Activated T-helper 2 cell treated with anti-CD3 and anti-CD28 coated beads, Interferon-gamma antibody, Interleukin-2, Interleukin-4, amounts not matched to agents 10 μg/mL and 5 μg/mL and 100 μg/mL, durations not matched to agents 14 hours and 24 hours and 36 hours (primary cell): ENCODE results near the gene CMSS1. TPM values are rescaled to one million over a fixed set of nuclear protein-coding genes. Genes with fewer than 3 reads are reported as not detected.

Experiments used
- DNase-seq: peaks from one replicate; pipeline ENCODE4 v3.0.0; 2021; ENCODE audit warnings: low spot score
- H3K27ac Mint-ChIP-seq: one replicate; pipeline ENCODE4 v1.8.0; 2021; ENCODE audit warnings: mixed read lengths
- H3K27me3 Mint-ChIP-seq: one replicate; pipeline ENCODE4 v1.8.0; 2021; ENCODE audit warnings: low read depth, mixed read lengths
- H3K36me3 Mint-ChIP-seq: one replicate; pipeline ENCODE4 v1.8.0; 2021; ENCODE audit warnings: low read depth, mixed read lengths
- H3K4me1 Mint-ChIP-seq: one replicate; pipeline ENCODE4 v1.8.0; 2021; ENCODE audit warnings: low read depth, mixed read lengths
- H3K4me3 Mint-ChIP-seq: one replicate; pipeline ENCODE4 v1.8.0; 2021; ENCODE audit warnings: low read depth, mild to moderate bottlenecking, moderate library complexity, mixed read lengths
- H3K9me3 Mint-ChIP-seq: one replicate; pipeline ENCODE4 v1.8.0; 2021; ENCODE audit warnings: mixed read lengths
- intact Hi-C: fragments of 100-400 bp; cut with micrococcal nuclease; formaldehyde crosslinking; loops from one replicate; pipeline ENCODE4 v1.15.1; 2023
- total RNA-seq: library from RNA; stranded (reverse); gene quantifications from 2 replicates; pipeline ENCODE4 v1.2.3, GENCODE V29; 2022

CMSS1 gene
- total RNA-seq, 1 donor from 2014 or later: 138 TPM

DNA sequence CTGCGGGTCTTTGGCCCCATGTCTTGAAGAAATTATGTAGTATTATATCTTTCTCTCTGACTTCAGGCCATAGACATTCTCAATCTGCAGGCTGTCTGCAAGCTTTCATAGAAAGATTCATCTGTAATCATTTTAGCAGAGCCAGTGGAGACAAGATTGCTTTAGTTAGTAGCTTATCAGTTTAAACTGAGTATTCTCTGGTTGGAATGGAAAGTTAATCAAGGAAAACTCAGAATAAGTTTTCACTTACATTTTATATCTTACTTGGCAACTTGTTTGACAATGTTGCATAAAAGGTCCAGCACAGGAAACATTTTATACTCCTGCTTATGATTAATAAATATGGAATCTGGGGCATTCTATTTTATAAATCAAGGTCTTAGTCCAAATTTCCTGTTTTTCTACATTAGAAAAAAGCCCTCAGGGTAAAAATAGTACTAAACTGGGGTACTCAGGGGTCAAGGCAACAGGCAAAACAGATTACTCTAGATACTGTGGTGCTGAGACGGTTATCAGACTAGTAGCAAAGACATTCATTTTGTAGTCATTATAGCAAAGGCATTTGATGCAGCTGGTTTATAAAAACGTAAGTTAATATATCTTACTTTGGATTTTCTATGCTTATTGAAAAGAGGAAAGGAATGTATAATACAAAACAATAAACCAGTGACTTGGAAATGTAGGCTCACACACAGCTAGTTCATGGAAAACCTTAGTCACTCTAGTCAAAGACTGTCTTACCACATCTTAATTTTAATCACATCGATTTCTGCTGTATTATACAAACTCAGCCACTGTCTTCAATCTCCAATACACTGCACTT, 341.9 kb downstream of the CMSS1 start:
- Mint-ChIP-seq H3K4me1 (peaks cover 4% of the 10 kb centered on the region), H3K27ac (no peak overlapping the region), H3K36me3 (peaks cover 43% of the 10 kb centered on the region), H3K27me3 (no peaks in the 10 kb centered on the region), H3K4me3 (no peak overlapping the region), H3K9me3 (peaks cover 24% of the 10 kb centered on the region)
- DNase-seq: no peak
- intact Hi-C loops: no loop called here

DNA sequence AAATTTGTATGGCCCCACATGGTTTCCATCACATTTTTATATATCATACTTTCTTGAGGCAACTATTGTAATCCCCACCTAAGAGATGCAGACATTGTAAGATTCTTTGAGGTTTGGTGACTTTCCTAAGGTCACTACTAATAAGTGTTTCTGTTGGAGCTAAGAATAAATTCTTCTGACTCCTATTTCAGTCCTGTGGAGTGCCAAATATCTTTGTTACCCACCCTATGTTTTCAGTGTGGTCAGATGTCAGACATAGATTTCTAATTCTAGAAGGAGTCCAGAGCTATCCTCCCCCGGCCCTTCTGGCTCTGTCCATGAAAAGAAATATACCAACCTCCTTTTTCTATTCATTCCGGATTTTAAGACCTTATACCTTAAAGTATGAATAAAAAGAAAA, 342.9 kb downstream of the CMSS1 start:
- no peak for DNase-seq
- H3K27ac Mint-ChIP-seq: no peak overlapping the region
- H3K4me1 Mint-ChIP-seq: peaks cover 4% of the 10 kb centered on the region
- peaks cover 38% of the 10 kb centered on the region for H3K36me3 Mint-ChIP-seq
- H3K9me3 Mint-ChIP-seq: peaks cover 16% of the 10 kb centered on the region
- intact Hi-C loops: no loop called here
- no peak overlapping the region for H3K4me3 Mint-ChIP-seq
- H3K27me3 Mint-ChIP-seq: no peaks in the 10 kb centered on the region

DNA sequence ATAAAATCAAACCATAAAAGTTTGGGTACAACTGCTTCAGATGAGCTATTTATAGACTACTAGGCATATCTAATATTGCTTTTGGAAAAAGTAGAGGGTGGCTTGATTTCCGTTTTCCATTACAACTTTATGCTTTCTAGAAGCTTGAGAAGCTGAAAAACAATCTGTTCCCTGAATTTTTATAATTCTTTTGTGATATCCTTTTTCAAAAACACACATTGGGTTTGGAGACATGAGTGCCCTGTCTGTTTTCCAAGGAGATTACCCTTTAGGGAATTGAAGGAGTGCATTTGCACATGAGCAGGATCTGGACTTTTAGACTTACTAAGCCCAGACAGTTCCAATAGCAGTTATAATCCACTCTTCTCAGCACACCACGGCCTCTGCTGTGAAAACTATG, 346.1 kb downstream of the CMSS1 start:
- Mint-ChIP-seq H3K4me1 (peaks cover 4% of the 10 kb centered on the region), H3K4me3 (no peak overlapping the region), H3K9me3 (no peaks in the 10 kb centered on the region), H3K27ac (no peak overlapping the region), H3K27me3 (no peaks in the 10 kb centered on the region), H3K36me3 (peaks cover 23% of the 10 kb centered on the region)
- DNase-seq: no peak
- intact Hi-C loops: no loop called here

DNA sequence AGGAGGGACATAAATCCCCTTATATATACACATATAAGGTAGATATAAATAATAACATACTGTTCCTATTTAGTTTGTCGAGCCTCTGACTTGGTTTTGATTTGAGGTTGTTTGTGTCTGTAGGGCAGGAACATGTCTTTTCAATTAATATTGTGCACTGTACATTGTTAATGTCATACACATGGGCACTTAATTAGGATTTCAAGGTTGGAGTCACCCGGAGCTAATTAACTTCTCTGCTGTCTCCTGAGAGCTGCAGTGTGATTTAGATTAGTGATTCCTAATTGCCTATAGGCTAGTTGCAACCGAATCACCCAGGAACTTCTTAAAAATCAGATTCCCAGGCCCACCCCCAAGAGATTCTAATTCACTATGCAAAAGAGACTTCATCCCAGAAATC, 347.1 kb downstream of the CMSS1 start:
- Mint-ChIP-seq H3K36me3 (peaks cover 27% of the 10 kb centered on the region), H3K4me3 (no peak overlapping the region), H3K27ac (no peak overlapping the region), H3K4me1 (peaks cover 4% of the 10 kb centered on the region), H3K9me3 (no peaks in the 10 kb centered on the region), H3K27me3 (no peaks in the 10 kb centered on the region)
- intact Hi-C loops: no loop called here
- no peak for DNase-seq

DNA sequence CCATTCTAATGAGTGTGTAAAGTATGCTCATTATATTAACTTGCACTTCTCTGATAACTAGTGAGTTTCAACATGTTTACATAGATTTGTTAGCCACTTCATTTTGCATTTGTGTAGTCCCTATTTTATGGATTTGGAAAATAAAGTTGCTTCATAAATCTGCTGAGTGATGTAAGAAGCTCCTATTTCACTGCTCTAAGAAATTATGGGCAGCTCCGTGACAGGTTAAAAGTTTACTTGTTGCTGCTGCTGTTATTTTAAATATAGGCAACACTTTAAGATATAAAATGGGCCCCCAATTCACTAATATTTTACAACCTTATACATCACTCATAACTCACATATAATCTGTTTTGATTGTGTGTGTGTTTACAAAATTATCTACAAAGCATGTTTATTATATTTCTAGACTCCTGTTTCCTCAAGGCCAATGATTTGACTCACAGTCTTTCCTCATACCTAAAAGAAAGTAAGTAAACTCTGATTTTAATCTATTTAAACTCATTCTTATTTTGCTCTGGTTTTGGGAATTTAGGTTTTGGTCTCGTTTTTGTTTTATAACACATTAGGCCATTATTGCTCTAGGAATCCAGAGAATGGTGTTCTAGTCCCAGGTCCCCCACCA, 348.4 kb downstream of the CMSS1 start:
- Mint-ChIP-seq H3K36me3 (peaks cover 22% of the 10 kb centered on the region), H3K4me3 (no peak overlapping the region), H3K27me3 (no peaks in the 10 kb centered on the region), H3K27ac (no peak overlapping the region), H3K4me1 (no peaks in the 10 kb centered on the region), H3K9me3 (no peaks in the 10 kb centered on the region)
- intact Hi-C loops: no loop called here
- DNase-seq: no peak

DNA sequence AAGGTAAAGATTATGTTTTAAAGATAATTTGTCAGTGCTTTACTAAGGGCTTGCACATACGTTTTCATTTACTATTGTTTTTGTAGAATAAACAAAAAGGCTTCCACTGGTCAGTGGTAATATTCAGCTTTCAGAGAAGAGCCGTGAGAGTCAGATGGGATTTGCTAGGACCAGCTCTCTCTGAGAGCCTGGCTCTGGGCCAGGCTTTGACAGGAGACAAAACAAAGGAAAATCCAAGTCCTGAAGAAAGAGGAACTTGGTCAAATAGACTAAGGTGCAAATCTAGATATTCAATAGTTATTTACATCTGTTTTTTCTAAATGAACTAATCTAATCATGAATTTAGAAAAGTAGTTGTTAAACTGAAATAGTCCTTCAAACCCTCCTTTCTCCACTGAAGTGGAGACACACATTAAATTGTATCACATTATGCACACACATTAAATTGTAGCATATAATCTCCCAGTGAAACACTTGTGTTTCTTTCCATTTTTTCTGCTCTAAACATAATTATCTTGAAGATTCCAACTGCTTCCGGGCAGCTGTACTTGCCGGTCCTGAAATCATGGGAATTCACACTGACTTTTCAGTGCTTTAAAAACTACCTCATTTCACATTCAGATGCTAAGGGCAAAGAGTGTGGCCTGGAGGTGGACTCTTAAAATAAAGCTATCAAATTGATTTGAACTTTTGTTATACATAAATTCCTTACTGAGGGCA, 351.7 kb downstream of the CMSS1 start:
- no peaks in the 10 kb centered on the region for H3K4me1 Mint-ChIP-seq
- no peak for DNase-seq
- H3K27ac Mint-ChIP-seq: no peak overlapping the region
- no peaks in the 10 kb centered on the region for H3K9me3 Mint-ChIP-seq
- intact Hi-C loops: no loop called here
- no peak overlapping the region for H3K4me3 Mint-ChIP-seq
- no peaks in the 10 kb centered on the region for H3K27me3 Mint-ChIP-seq
- peaks cover 33% of the 10 kb centered on the region for H3K36me3 Mint-ChIP-seq

DNA sequence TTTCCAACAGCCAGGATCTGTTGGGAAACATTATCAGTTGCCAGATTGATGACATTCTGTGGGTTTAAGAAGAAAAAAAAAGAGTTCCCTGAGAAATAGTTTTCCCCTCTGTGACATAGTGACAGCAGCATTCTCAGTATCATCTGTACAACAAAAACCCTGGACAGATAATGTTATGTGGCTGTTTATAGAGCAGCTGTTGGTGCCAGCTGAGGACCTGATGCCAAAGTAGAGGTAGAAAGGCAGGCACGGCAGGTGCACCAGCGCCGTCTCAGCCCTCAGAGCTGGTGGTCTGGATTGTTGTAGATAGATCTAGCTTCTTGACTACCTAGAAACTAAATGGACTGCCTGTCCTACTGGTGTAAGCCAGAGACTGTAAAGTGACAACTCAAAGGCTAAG, 352.8 kb downstream of the CMSS1 start:
- Mint-ChIP-seq H3K27ac (no peak overlapping the region), H3K27me3 (no peaks in the 10 kb centered on the region), H3K4me1 (no peaks in the 10 kb centered on the region), H3K4me3 (no peak overlapping the region), H3K36me3 (peaks cover 31% of the 10 kb centered on the region), H3K9me3 (no peaks in the 10 kb centered on the region)
- intact Hi-C loops: no loop called here
- no peak for DNase-seq

DNA sequence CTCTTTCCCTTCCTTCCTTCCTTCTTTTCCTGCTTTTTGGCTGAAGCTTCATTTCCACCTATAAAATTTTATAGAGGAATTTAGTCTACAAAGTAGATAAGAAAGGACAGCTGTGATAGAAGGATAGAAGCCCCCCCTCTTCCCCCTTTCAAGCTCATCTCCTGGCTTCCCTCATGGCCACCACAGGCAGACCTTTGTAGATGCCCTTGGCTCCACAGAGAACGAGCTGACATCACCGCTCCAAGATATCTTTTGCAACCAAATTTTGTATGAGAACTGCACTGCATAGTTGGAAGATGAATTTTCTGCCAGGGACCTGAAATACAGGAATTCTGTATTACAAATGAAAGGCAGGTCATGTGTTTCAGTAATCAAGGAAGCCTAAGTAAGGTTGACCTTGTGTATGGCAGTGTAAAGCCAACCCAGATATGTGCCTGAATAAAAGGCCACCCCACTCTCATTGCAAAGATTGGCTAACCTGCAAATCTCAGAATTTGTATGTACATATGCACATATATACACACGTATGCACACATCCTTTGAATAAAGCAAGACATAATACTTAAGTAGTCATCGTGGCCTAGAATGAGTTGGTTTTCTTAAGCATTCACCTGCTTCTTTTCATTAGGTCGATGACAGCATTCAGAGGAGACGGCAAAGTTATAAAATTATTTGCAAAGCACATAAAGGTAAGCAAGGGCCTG, 353.7 kb downstream of the CMSS1 start:
- H3K27ac Mint-ChIP-seq: no peak overlapping the region

DNA sequence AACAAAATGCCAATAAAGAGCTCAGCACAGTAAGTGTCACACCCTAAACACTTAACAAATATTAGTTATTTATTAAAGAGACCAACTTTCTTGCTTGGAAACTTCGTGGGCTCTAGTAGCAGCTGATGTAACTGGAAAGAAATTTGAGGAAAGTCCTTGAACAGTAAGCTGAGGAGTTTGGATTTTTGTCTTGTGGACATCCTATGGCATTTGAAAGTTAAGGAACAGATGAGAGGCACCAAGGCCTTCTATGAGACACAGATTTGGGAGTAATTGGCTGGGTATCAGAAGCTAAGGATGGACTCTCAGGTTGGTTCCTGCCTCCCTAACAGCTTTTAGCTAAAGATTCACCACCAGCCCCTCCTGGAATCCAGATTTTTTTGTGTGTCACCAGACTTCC, 356.3 kb downstream of the CMSS1 start:
- DNase-seq: no peak
- Mint-ChIP-seq H3K36me3 (peaks cover 46% of the 10 kb centered on the region), H3K4me1 (no peaks in the 10 kb centered on the region), H3K9me3 (peaks cover 9% of the 10 kb centered on the region), H3K4me3 (no peak overlapping the region), H3K27me3 (no peaks in the 10 kb centered on the region), H3K27ac (no peak overlapping the region)
- intact Hi-C loops: no loop called here

More for the DNA sequence above, 353.7 kb downstream of the CMSS1 start:
- intact Hi-C loops: no loop called here
- no peak overlapping the region for H3K4me3 Mint-ChIP-seq
- H3K9me3 Mint-ChIP-seq: no peaks in the 10 kb centered on the region
- no peak for DNase-seq
- no peaks in the 10 kb centered on the region for H3K27me3 Mint-ChIP-seq
- no peaks in the 10 kb centered on the region for H3K4me1 Mint-ChIP-seq
- H3K36me3 Mint-ChIP-seq: peaks cover 39% of the 10 kb centered on the region

DNA sequence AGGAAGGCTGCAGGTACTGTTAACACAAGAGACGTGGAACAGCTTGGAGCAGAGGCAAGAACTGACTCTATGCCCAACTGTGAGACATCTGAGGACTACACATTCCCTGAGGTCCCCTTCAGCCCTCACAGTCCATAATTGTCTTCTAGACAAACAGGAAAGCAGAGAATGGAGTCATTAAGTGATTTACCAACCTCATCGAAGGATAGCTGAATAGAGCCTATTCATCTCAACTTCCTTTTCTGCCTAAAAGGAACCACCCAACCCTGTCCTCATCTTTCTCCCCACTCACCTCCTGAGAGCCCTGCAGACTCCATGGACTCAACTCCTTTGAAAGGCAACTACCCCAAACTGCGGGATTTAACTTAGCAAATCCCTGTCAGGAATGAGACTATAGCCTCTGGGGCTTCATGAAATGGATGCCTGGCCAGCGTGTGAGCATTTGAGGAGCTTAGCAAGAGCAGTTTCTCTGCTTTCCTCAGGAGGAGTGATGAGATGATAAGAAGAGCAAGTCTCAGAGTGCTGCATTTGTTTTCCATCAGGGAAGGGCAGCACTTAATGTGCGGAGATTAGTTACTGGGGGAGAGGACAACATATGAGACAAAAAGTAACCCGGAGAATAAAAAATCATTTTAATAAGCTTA, 358.1 kb downstream of the CMSS1 start:
- no peak for DNase-seq
- no peaks in the 10 kb centered on the region for H3K4me1 Mint-ChIP-seq
- no peak overlapping the region for H3K27ac Mint-ChIP-seq
- H3K4me3 Mint-ChIP-seq: no peak overlapping the region
- H3K27me3 Mint-ChIP-seq: no peaks in the 10 kb centered on the region
- H3K9me3 Mint-ChIP-seq: peaks cover 25% of the 10 kb centered on the region
- intact Hi-C loops: no loop called here
- H3K36me3 Mint-ChIP-seq: peaks cover 61% of the 10 kb centered on the region

DNA sequence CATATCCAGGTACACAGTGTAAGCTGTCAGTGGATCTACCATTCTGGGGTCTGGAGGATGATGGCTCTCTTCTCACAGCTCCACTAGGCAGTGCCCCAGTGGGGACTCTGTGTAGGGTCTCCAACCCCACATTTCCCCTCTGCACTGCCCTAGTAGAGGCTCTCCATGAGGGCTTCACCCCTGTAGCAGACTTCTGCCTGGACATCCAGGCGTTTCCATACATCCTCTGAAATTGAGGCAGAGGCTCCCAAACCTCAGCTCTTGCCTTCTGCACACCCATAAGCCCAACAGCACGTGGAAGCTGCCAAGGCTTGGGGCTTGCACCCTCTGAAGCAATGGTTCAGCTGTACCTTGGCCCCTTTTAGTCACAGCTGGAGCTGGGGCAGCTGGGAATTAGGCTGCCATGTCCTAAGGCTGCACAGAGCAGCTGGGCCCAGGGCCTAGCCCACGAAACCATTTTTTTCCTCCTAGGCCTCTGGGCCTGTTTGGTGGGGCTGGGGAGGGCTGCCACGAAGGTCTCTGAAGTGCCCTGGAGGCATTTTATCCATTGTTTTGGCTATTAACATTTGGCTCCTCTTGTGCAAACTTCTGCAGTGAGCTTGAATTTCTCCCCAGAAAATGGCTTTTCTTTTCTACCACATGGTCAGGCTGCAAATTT, 362.2 kb downstream of the CMSS1 start:
- intact Hi-C loops: no loop called here
- Mint-ChIP-seq H3K4me1 (no peaks in the 10 kb centered on the region), H3K36me3 (peaks cover 58% of the 10 kb centered on the region), H3K4me3 (no peak overlapping the region), H3K27me3 (no peaks in the 10 kb centered on the region), H3K27ac (no peak overlapping the region), H3K9me3 (peaks cover 37% of the 10 kb centered on the region)
- DNase-seq: no peak

DNA sequence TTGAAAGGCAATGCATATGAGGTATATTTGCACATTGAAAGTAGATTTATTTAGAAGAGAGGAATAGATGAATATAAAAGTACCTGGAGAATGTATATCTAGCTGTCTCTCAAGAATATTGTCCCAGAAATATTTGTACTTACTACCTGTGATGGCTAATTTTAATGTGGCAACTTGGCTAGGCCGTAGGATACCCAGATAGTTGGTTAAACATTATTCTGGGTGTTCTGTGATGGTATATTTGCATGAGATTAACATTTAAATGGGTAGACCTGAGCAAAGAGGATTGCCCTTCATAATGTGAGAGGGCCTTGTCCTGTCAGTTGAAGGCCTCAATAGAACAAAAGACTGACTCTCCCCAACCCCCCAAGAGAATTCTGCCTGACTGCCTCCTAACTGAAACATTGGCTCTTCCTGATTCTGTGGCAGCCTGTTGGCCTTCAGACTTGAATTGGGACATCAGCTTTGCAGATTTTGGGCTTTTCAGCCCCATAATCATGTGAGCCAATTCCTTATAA, 366.0 kb downstream of the CMSS1 start:
- Mint-ChIP-seq H3K27ac (no peak overlapping the region), H3K9me3 (peaks cover 31% of the 10 kb centered on the region), H3K27me3 (no peaks in the 10 kb centered on the region), H3K4me1 (no peaks in the 10 kb centered on the region), H3K36me3 (peaks cover 34% of the 10 kb centered on the region), H3K4me3 (no peak overlapping the region)
- intact Hi-C loops: no loop called here
- no peak for DNase-seq
